Myometrial cell (primary cell): ENCODE measurements around the gene ZFYVE19. TPM values are rescaled to one million over a fixed set of nuclear protein-coding genes. Genes with fewer than 3 reads are reported as not detected.

Experiments
- total RNA-seq: library from RNA; depleted of rRNA; stranded (reverse); fragments of >200 nt; gene quantifications from 2 replicates; pipeline ENCODE4 v1.2.3, GENCODE V29; 2015

ZFYVE19 gene
- 33.0 and 49.9 TPM in 2 replicates for total RNA-seq

GRCh38 chr15:40807028-40807887 is at the start of gene ZFYVE19, which contains the start of gene DNAJC17:
Gene ZFYVE19, plus strand, starts transcription at chr15:40807089. Its CDS starts 501 bp downstream, at chr15:40807590.
Gene DNAJC17, minus strand, starts transcription at chr15:40807473. Its CDS starts 27 bp downstream, at chr15:40807446.

DNA sequence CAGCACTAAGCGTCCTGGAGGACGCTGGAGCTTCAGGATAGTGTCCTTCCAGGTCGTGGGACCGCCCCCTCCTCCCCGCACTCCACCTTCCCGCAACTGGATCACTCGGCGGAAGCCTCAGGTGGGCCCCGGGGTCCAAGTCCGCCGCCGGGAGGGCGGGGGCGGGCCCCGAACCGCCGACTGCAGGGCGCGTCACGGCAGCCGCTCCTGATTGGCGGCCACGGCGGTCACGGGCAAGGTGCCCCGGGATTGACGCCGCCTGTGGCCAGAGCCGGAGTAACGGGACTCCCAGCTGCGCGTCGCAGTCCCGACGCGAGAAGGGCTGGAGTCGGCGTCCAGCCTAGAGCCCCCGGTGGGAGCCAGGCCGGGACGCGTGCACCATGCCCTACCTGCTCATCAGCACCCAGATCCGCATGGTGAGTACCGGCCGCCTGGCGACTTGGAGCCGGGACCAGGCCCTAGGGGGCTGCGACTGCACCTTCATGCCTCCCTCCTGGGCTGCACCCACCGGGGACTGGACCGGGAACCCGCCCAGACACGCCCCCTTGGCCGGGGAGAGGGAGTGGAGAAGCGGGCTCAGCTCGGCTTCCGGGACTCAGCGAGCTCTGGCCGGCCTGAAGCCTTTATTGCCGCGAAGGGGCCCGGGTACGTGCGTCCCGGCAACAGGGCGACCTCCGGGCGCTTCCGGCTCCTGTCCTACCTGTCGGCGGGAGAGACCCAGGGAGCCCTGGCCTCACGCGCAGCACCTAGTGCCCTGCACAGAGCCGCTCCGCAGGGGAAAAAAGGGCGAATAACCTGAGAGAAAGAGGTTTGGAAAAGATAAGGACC is 42.9 kb upstream of the ZFYVE19 start, which contains the start of gene GCHFR:
GCHFR (plus strand) TSS at position 268 of the 828 bp plus-strand sequence; CDS start at position 381, 113 bp downstream.

DNA sequence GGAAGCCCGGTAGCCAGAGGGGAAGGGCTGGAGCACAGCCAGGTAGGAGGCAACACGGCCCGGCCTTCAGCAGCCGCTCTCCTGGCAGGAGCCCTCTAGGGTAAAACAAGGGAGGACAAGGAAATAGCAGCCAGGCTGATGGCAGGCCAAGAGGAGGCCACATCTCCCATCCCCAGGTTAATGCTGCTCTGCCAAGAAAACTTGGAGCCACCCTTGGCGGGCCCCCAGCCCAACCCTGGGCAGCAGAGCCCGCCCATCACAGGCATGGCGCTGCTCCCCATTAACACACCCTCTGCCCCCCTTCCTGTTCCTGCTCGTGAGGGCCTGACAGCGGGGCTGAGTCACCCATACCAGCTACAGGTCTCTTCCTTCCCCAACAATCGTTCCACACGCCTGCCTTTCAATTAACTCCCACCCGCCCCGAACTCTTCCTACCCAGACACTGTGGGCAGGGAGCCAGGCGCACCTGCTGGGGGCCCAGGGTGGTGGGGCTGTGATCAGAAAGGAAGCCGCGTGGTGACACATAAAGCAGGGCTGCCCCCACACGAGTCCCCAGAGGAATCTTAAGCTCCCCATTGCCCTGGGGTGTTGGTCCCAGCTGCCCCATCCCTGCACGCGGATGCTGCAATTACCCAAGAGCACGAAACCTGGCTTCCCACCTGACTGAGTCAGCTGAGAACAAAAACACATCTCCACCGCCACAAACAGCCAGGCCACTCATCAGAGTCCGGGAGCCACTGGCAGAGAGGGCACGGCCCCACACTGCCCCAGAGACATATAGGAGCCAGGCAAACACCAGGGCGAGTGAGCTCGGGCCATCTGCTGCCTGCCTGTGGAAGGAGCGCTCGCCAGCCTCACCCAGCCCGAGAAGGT is 37.4 kb upstream of the ZFYVE19 start, which contains the start of gene C15orf62:
C15orf62 (plus strand) TSS at position 707 of the 873 bp plus-strand sequence. CDS start 516 bp downstream, outside the sequence.

GRCh38 chr15:40828447-40829036 is 21.7 kb downstream of the ZFYVE19 start, which contains the start of gene PPP1R14D:
Gene PPP1R14D, minus strand, starts transcription at chr15:40828708. Its CDS starts 67 bp downstream, at chr15:40828641.

GRCh38 chr15:40843885-40844695 is 37.2 kb downstream of the ZFYVE19 start, which contains the start of gene SPINT1:
Gene SPINT1, plus strand, starts transcription at chr15:40844048. Its CDS starts 507 bp downstream, at chr15:40844555.

Other genes starting within 250 kb of the ZFYVE19 start
- 20.8 and 37.7 TPM in 2 replicates for gene CCDC32, start 242.0 kb upstream of the ZFYVE19 start, total RNA-seq
- gene RPUSD2, start 237.8 kb upstream of the ZFYVE19 start, total RNA-seq, result 12.4 and 18.1 TPM in 2 replicates
- 17.3 and 38.5 TPM in 2 replicates for gene KNL1, start 212.8 kb upstream of the ZFYVE19 start, total RNA-seq
- gene RAD51, start 111.9 kb upstream of the ZFYVE19 start, total RNA-seq, result 5.5 and 6.3 TPM in 2 replicates
- 21.1 and 23.4 TPM in 2 replicates for gene RMDN3, start 51.8 kb upstream of the ZFYVE19 start, total RNA-seq
- gene GCHFR, start 43.0 kb upstream of the ZFYVE19 start, total RNA-seq, result 3.5 and 23.4 TPM in 2 replicates
- gene C15orf62, start 37.1 kb upstream of the ZFYVE19 start, total RNA-seq, result under 0.01 and 0.18 TPM in 2 replicates
- 28.0 and 65.2 TPM in 2 replicates for gene DNAJC17, start 384 bp downstream of the ZFYVE19 start, total RNA-seq
- not detected in 2 replicates for gene PPP1R14D, start 21.6 kb downstream of the ZFYVE19 start, total RNA-seq
- 8.4 and 9.0 TPM in 2 replicates for gene SPINT1, start 37.0 kb downstream of the ZFYVE19 start, total RNA-seq
- not detected in 2 replicates for gene RHOV, start 67.1 kb downstream of the ZFYVE19 start, total RNA-seq
- 32.1 and 32.9 TPM in 2 replicates for gene VPS18, start 87.4 kb downstream of the ZFYVE19 start, total RNA-seq
- gene DLL4, start 122.3 kb downstream of the ZFYVE19 start, total RNA-seq, result under 0.01 and 0.58 TPM in 2 replicates
- gene CHAC1, start 146.4 kb downstream of the ZFYVE19 start, total RNA-seq, result 42.7 and 71.1 TPM in 2 replicates